Skeletal muscle satellite cell (primary cell): ENCODE results near the gene MARCHF9.

ENCODE experiments used
- H3K27me3 ChIP-seq: 2 replicates; pipeline ENCODE4 v1.7.0; 2013; ENCODE audit warnings: low read length; ENCODE audit not compliant: control insufficient read depth, insufficient read depth
- H3K36me3 ChIP-seq: 2 replicates; pipeline ENCODE4 v1.7.0; 2013; ENCODE audit warnings: mild to moderate bottlenecking, control low read depth, low read length; ENCODE audit not compliant: insufficient read depth
- H3K4me1 ChIP-seq: 2 replicates; pipeline ENCODE4 v1.7.0; 2013; ENCODE audit warnings: low read length; ENCODE audit not compliant: control insufficient read depth, insufficient read depth
- H3K4me2 ChIP-seq: 2 replicates; pipeline ENCODE4 v1.7.0; 2013; ENCODE audit warnings: mild to moderate bottlenecking, low read length
- H3K4me3 ChIP-seq: 2 replicates; pipeline ENCODE4 v1.7.0; 2013; ENCODE audit warnings: low read length
- H3K9ac ChIP-seq: 2 replicates; pipeline ENCODE4 v1.7.0; 2013; ENCODE audit warnings: mild to moderate bottlenecking, low read depth, low read length, moderate library complexity
- H3K9me3 ChIP-seq: replicated peaks from 2 replicates; pipeline ENCODE4 v1.7.0; 2013; ENCODE audit warnings: mild to moderate bottlenecking, control low read depth, low read length

The MARCHF9 gene

GRCh38 chr12:57741844-57742738 is 12.8 kb upstream of the MARCHF9 start:
- H3K9ac ChIP-seq: no peak overlapping the region
- H3K36me3 ChIP-seq: peaks cover 12% of the 10 kb centered on the region
- H3K4me1 ChIP-seq: peaks cover 17% of the 10 kb centered on the region
- no peak overlapping the region for H3K4me2 ChIP-seq
- H3K27me3 ChIP-seq: peaks cover 45% of the 10 kb centered on the region
- H3K9me3 ChIP-seq: no peaks in the 10 kb centered on the region
- no peak overlapping the region for H3K4me3 ChIP-seq

DNA sequence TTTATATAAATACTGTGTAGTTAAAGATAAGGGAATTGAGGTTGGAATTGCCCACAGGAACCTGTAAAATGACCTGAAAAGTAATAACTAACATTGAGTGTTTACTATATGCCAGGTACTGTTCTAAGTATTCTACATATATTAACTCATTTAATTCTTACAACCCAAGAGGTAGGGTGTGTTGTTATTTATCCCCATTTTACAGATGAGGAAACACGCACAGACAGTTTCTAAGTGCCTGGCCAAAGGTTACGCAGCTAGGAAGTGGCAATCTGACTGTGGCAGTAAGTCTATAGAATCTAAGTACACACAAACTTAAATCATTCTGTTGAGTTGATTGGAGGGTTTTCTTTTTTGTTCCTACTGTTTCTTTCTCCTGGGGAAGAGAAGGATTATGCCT is 11.1 kb upstream of the MARCHF9 start:
- H3K4me1 ChIP-seq: peaks cover 10% of the 10 kb centered on the region
- H3K9me3 ChIP-seq: no peaks in the 10 kb centered on the region
- H3K4me2 ChIP-seq: no peak overlapping the region
- H3K4me3 ChIP-seq: peak overlapping the region; percentile 87
- peaks cover 24% of the 10 kb centered on the region for H3K36me3 ChIP-seq
- no peak overlapping the region for H3K9ac ChIP-seq
- peaks cover 36% of the 10 kb centered on the region for H3K27me3 ChIP-seq

DNA sequence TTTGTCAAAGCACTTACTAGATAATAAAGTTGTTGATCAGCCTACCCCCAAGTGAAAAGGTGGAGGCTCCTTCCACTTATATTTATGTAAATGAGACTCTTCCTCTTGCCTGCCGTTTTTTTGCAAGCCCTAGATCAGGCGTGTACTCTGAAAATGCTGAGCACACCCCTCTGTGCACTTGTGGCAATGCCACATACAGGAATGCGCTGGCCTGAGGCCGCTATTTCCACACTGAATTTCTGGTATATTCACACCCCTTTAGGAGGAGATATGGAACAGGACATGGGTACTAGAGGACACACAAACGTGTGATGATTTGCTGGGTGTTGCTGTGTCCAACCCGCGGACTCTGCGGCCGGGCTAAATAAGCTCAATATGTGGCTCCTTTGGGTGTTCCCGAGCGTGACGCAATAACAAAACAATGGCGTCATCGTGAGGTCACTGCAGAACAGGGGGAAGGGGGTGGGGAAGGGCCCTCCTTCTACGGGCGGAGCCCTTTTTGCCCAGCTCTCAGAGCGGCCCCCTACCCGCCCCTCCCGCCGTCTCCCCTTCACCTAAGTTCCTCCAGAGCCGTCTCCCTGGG is 10.6 kb upstream of the MARCHF9 start:
- Histone ChIP-seq H3K9ac (peak overlapping the region; percentile 96), H3K9me3 (no peaks in the 10 kb centered on the region)

DNA sequence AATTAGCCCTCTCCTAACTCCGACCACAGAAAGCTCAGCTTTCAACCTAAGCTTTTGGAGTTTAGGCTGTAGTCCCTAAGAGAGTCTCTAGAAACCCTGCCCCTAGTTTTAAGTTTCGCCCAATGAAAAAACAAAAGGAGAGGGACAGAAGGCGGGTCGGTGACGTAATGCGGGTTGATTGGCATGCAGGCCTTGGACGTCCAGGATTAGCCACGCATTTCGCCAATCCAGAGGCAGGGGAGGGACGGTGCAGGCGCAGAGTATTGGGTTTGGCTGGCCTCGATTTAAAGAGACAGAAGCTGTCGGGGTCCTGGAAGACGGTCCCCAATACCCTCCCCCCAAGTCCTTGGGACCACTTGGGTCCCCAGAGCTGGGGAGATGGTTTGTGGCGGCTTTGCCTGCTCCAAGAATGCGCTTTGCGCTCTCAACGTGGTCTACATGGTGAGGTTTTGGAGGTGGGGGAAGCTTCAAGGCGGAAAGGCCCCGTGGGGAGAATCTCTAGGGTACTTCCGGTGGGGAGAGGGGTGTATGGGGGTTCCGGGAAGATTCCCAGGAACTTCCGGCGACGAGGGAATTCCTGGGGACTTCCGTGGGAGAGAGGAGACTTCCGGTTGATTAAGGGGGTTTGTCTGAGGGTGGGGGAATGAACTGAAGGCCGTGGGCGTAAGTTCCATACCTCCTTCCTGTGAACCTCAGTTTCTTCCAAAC is 10.0 kb upstream of the MARCHF9 start, which contains the start of gene TSPAN31:
Gene TSPAN31 (plus strand): TSS at position 263 of the 708 bp plus-strand sequence. CDS start 116 bp downstream, at position 379.
- Histone ChIP-seq H3K4me3 (peak within 1 kb of the TSS; percentile 87), H3K9me3 (no peaks in the 10 kb centered on the region), H3K4me1 (peaks cover 10% of the 10 kb centered on the region), H3K9ac (peak within 1 kb of the TSS; percentile 96), H3K4me2 (peak within 1 kb of the TSS; percentile 94), H3K36me3 (peaks cover 32% of the 10 kb centered on the region), H3K27me3 (peaks cover 25% of the 10 kb centered on the region)

More for the DNA sequence above, 10.6 kb upstream of the MARCHF9 start:
- H3K4me1 ChIP-seq: peaks cover 10% of the 10 kb centered on the region
- H3K4me2 ChIP-seq: peak overlapping the region; percentile 94
- peak overlapping the region; percentile 87 for H3K4me3 ChIP-seq
- peaks cover 32% of the 10 kb centered on the region for H3K27me3 ChIP-seq
- H3K36me3 ChIP-seq: peaks cover 28% of the 10 kb centered on the region

DNA sequence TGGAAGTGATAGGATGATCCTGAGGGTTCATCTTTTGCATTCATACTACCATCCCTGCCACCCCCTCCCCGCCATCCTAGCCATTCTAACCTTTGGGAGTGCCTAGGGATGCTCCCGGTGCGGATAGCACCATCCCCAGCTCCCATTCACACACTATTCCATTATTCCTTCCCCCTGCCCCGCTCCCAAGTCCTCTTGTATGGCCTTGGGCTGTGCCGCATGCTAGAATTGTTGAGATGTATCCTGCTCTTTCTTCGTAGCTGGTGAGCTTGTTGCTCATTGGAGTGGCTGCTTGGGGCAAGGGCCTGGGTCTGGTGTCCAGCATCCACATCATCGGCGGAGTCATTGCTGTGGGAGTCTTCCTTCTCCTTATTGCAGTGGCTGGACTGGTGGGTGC is 9.4 kb upstream of the MARCHF9 start:
- peak overlapping the region; percentile 94 for H3K4me2 ChIP-seq
- H3K9me3 ChIP-seq: no peaks in the 10 kb centered on the region
- H3K4me1 ChIP-seq: peaks cover 12% of the 10 kb centered on the region
- peak overlapping the region; percentile 87 for H3K4me3 ChIP-seq
- H3K9ac ChIP-seq: peak overlapping the region; percentile 96
- peaks cover 36% of the 10 kb centered on the region for H3K36me3 ChIP-seq
- H3K27me3 ChIP-seq: peaks cover 20% of the 10 kb centered on the region

- Histone ChIP-seq H3K4me2 (peak overlapping the region; percentile 94), H3K4me1 (peaks cover 18% of the 10 kb centered on the region), H3K36me3 (peaks cover 41% of the 10 kb centered on the region), H3K9ac (no peak overlapping the region), H3K4me3 (peak overlapping the region; percentile 87), H3K27me3 (peaks cover 14% of the 10 kb centered on the region), H3K9me3 (no peaks in the 10 kb centered on the region)
These were observed 8.9 kb upstream of the MARCHF9 start for GRCh38 chr12:57746025-57746424.

DNA sequence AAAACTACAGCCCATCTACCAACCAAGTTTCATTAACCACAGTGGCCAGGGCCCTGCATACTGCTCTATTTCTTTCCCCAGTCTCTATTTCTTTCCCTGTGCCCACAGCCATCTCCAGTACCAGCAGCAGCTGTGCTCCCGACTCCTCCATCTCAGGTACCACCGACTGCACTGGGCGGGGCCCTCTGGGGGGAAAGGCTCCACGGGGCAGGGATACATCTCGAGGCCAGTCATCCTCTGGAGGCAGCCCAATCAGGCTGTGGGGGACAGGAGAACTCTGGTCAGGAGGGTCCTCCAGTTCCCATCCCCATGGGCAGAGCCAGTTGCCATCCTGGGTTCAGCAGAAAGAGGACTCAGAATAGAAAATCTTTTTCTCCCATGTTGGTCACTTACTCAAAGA is 5.8 kb upstream of the MARCHF9 start:
- Histone ChIP-seq H3K4me1 (peaks cover 27% of the 10 kb centered on the region), H3K4me2 (no peak overlapping the region), H3K27me3 (peaks cover 11% of the 10 kb centered on the region), H3K9ac (no peak overlapping the region), H3K9me3 (no peaks in the 10 kb centered on the region), H3K4me3 (no peak overlapping the region), H3K36me3 (peaks cover 41% of the 10 kb centered on the region)

- H3K4me3 ChIP-seq: peak overlapping the region; percentile 85
- H3K4me2 ChIP-seq: peak overlapping the region; percentile 96
- H3K36me3 ChIP-seq: peaks cover 41% of the 10 kb centered on the region
- H3K9me3 ChIP-seq: no peaks in the 10 kb centered on the region
- H3K27me3 ChIP-seq: peaks cover 20% of the 10 kb centered on the region
- H3K9ac ChIP-seq: peak overlapping the region; percentile 90
- H3K4me1 ChIP-seq: peaks cover 25% of the 10 kb centered on the region
These were observed 4.1 kb upstream of the MARCHF9 start for GRCh38 chr12:57750561-57751431.

DNA sequence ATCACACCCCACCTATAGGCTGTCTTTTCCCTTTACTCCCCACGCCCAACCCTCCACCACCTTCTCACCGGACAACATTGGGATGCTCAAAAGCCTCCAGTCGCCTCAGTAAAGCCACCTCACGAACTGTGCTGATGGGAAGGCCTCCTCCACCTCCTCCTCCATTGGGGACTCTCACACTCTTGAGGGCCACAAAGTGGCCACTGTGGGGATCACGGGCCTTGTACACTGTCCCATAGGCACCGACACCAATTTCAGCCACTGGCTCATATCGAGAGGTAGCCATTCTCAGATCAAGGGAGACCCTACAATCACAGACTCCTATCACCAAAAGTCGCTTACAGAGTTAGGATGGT is 3.5 kb upstream of the MARCHF9 start:
- H3K9ac ChIP-seq: peak overlapping the region; percentile 90
- peaks cover 36% of the 10 kb centered on the region for H3K36me3 ChIP-seq
- peaks cover 26% of the 10 kb centered on the region for H3K27me3 ChIP-seq
- H3K4me1 ChIP-seq: peaks cover 22% of the 10 kb centered on the region
- peak overlapping the region; percentile 85 for H3K4me3 ChIP-seq
- H3K4me2 ChIP-seq: peak overlapping the region; percentile 96
- no peaks in the 10 kb centered on the region for H3K9me3 ChIP-seq

- H3K4me3 ChIP-seq: peak within 1 kb of the TSS; percentile 85
- no peaks in the 10 kb centered on the region for H3K9me3 ChIP-seq
- peak within 1 kb of the TSS; percentile 90 for H3K9ac ChIP-seq
- peaks cover 22% of the 10 kb centered on the region for H3K4me1 ChIP-seq
- H3K4me2 ChIP-seq: peak within 1 kb of the TSS; percentile 96
- H3K36me3 ChIP-seq: peaks cover 30% of the 10 kb centered on the region
- peaks cover 31% of the 10 kb centered on the region for H3K27me3 ChIP-seq
These were observed 2.9 kb upstream of the MARCHF9 start, which contains the start of gene CDK4 for GRCh38 chr12:57751788-57752667. TSS of gene CDK4 (minus strand) at chr12:57752310. CDS start at chr12:57751717, 593 bp downstream.
